ENCODE data around the gene OXGR1. TPM values are rescaled to one million over a fixed set of nuclear protein-coding genes. Genes with fewer than 3 reads are reported as not detected.
A peak's percentile ranks its signal among the peaks of the same experiment; 100 is the strongest.

Gene OXGR1
- total and polyA plus RNA-seq, 2 experiments from 2014 or later: 0.63 TPM; not detected in 1

- Histone ChIP-seq H3K27me3 (no peaks in the 10 kb centered on the region), H3K4me3 (no peak overlapping the region), H3K4me1 (ENCODE audit: insufficient read depth) (peaks cover 4% of the 10 kb centered on the region), H3K4me2 (no peak overlapping the region), H3K27ac (no peak overlapping the region), H3K79me2 (no peaks in the 10 kb centered on the region), H3K9me2 (replicated peaks; ENCODE audit: insufficient read depth) (no peaks in the 10 kb centered on the region), H4K20me1 (ENCODE audit: insufficient read depth, poor library complexity, severe bottlenecking) (no peaks in the 10 kb centered on the region), H2AFZ (no peak overlapping the region), H3K36me3 (replicated peaks; ENCODE audit: insufficient read depth, low read depth) (no peaks in the 10 kb centered on the region), H3K9me3 (ENCODE audit: low read depth) (no peaks in the 10 kb centered on the region)
- peak; percentile 51 for DNase-seq (ENCODE audit: low spot score)
- TF ChIP-seq EZH2phosphoT487 (IDR thresholded peaks at IDR 0.05; ENCODE audit: low read depth, severe bottlenecking, unreplicated experiment): no peak
- no peak for TF ChIP-seq EZH2 (IDR thresholded peaks at IDR 0.05; ENCODE audit: borderline replicate concordance)
- no peak for TF ChIP-seq CTCF (IDR thresholded peaks at IDR 0.05; ENCODE audit: poor library complexity)
- WGBS (ENCODE audit: low lambda C conversion rate, missing lambda C conversion rate): 64% methylated on average over 10 of the region's 10 CpGs
Measured at GRCh38 chr13:96946709-96947311, 47.5 kb downstream of the OXGR1 start.

DNA sequence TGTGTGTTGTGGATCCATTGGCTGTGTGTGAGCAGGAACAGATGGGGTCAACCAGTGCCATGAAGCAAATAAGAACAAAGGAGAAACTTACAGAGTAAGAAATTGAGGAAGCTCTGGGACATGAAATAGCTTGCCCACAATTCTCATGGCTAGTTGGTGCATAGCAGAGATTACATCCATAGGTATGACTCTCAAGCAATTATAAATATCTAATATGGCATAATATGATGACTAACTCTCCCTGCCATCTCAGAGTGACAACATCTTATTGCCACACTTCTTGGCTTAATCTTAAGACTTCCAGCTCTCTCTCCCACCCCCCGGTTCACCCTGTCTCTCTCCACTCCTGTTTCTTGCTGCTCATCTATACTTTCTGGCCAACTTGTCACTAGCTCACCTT lies 53.3 kb downstream of the OXGR1 start:
- H3K9me2 ChIP-seq (replicated peaks; ENCODE audit: insufficient read depth): no peaks in the 10 kb centered on the region
- TF ChIP-seq CTCF (IDR thresholded peaks at IDR 0.05; ENCODE audit: poor library complexity): no peak
- TF ChIP-seq EZH2 (IDR thresholded peaks at IDR 0.05; ENCODE audit: borderline replicate concordance): no peak
- no peak for TF ChIP-seq EZH2phosphoT487 (IDR thresholded peaks at IDR 0.05; ENCODE audit: low read depth, severe bottlenecking, unreplicated experiment)
- no peak overlapping the region for H3K4me2 ChIP-seq

GRCh38 chr13:96935901-96936300 lies 58.4 kb downstream of the OXGR1 start:
- Histone ChIP-seq H3K27me3 (no peaks in the 10 kb centered on the region), H3K4me3 (no peak overlapping the region), H3K9me3 (ENCODE audit: low read depth) (no peaks in the 10 kb centered on the region), H3K4me1 (ENCODE audit: insufficient read depth) (peaks cover 16% of the 10 kb centered on the region), H3K4me2 (peak overlapping the region; percentile 45), H3K36me3 (replicated peaks; ENCODE audit: insufficient read depth, low read depth) (no peaks in the 10 kb centered on the region), H3K79me2 (no peaks in the 10 kb centered on the region), H4K20me1 (ENCODE audit: insufficient read depth, poor library complexity, severe bottlenecking) (no peaks in the 10 kb centered on the region), H2AFZ (no peak overlapping the region), H3K27ac (peak overlapping the region; percentile 14), H3K9me2 (replicated peaks; ENCODE audit: insufficient read depth) (no peaks in the 10 kb centered on the region)
- DNase-seq (ENCODE audit: low spot score): no peak
- 36% methylated on average over 3 of the region's 3 CpGs for WGBS (ENCODE audit: low lambda C conversion rate, missing lambda C conversion rate)
- TF ChIP-seq EZH2 (IDR thresholded peaks at IDR 0.05; ENCODE audit: borderline replicate concordance) (no peak), CTCF (IDR thresholded peaks at IDR 0.05; ENCODE audit: poor library complexity) (no peak), EZH2phosphoT487 (IDR thresholded peaks at IDR 0.05; ENCODE audit: low read depth, severe bottlenecking, unreplicated experiment) (no peak)

More for the DNA sequence above, 53.3 kb downstream of the OXGR1 start:
- no peaks in the 10 kb centered on the region for H3K9me3 ChIP-seq (ENCODE audit: low read depth)
- DNase-seq (ENCODE audit: low spot score): no peak
- H3K79me2 ChIP-seq: no peaks in the 10 kb centered on the region
- H4K20me1 ChIP-seq (ENCODE audit: insufficient read depth, poor library complexity, severe bottlenecking): no peaks in the 10 kb centered on the region
- peaks cover 10% of the 10 kb centered on the region for H3K4me1 ChIP-seq (ENCODE audit: insufficient read depth)
- H3K27ac ChIP-seq: no peak overlapping the region
- no peak overlapping the region for H3K4me3 ChIP-seq
- no peaks in the 10 kb centered on the region for H3K36me3 ChIP-seq (replicated peaks; ENCODE audit: insufficient read depth, low read depth)
- 100% methylated on average over 1 of the region's 1 CpG for WGBS (ENCODE audit: low lambda C conversion rate, missing lambda C conversion rate)
- no peak overlapping the region for H2AFZ ChIP-seq
- H3K27me3 ChIP-seq: no peaks in the 10 kb centered on the region

Small RNA genes lying within 50 kb of the gene (small RNA-seq; reads per million reads assigned to genes)
- gene RN7SKP7: not detected

Other genes with a start within 250 kb of the OXGR1 start
- gene MBNL2, start 227.9 kb upstream of the OXGR1 start, total RNA-seq: 96.8 and 97.9 TPM in 2 replicates
- 27.4 and 33.8 TPM in 2 replicates for gene MBNL2, start 227.9 kb upstream of the OXGR1 start, polyA plus RNA-seq